H1 (cell line): ENCODE data around the gene TIMELESS. TPM values are rescaled to one million over a fixed set of nuclear protein-coding genes. Genes with fewer than 3 reads are reported as not detected.

Source experiments
- CTCF ChIA-PET: fragments of 300-600 bp; sonication (Branson Sonifier 250); formaldehyde crosslinking; loops from one replicate; lab custom pipeline; 2021; ENCODE audit not compliant: partially characterized antibody; lab: Charles Lee
- POLR2A ChIA-PET: fragments of 300-600 bp; sonication (Branson Sonifier 250); formaldehyde crosslinking; loops from one replicate; lab custom pipeline; 2021; ENCODE audit warnings: inconsistent platforms; ENCODE audit not compliant: partially characterized antibody; lab: Charles Lee
- DNase-seq, 2 experiments: peaks; one replicate each; pipeline versions ENCODE4 v3.0.0 to v3.0.0-alpha.2; 2010 to 2022; ENCODE audit warnings: low spot score in 2 of 2, low read depth in 1 of 2, mixed read lengths in 1 of 2
- FAIRE-seq: peaks from 2 replicates; lab custom pipeline; 2011; peaks lifted over from hg19 to GRCh38; lab: Jason Lieb, UNC
- H2AFZ ChIP-seq: 2 replicates; pipeline ENCODE4 v1.8.1; 2012; ENCODE audit warnings: low read length, inconsistent platforms
- H2AK5ac ChIP-seq: 2 replicates; pipeline ENCODE4 v1.6.1; 2013; ENCODE audit warnings: low read depth, low read length
- H2BK120ac ChIP-seq: replicated peaks from 2 replicates; pipeline ENCODE3; 2013; ENCODE audit warnings: low read depth, low read length, inconsistent platforms
- H2BK12ac ChIP-seq: 2 replicates; pipeline ENCODE4 v1.6.1; 2013; ENCODE audit warnings: low read depth, low read length
- H2BK15ac ChIP-seq: 2 replicates; pipeline ENCODE4 v1.6.1; 2013; ENCODE audit warnings: low read length
- H2BK20ac ChIP-seq: 2 replicates; pipeline ENCODE4 v1.6.1; 2013; ENCODE audit warnings: low read length
- H2BK5ac ChIP-seq: 2 replicates; pipeline ENCODE4 v1.6.1; 2013; ENCODE audit warnings: low read depth, low read length
- H3K14ac ChIP-seq: 2 replicates; pipeline ENCODE4 v1.6.1; 2013; ENCODE audit warnings: inconsistent platforms; ENCODE audit not compliant: insufficient read length
- H3K18ac ChIP-seq: 2 replicates; pipeline ENCODE4 v1.6.1; 2013; ENCODE audit warnings: low read length; ENCODE audit errors: extremely low read depth
- H3K23ac ChIP-seq: 2 replicates; pipeline ENCODE4 v1.6.1; 2013; ENCODE audit warnings: inconsistent platforms; ENCODE audit not compliant: insufficient read length
- H3K23me2 ChIP-seq: 2 replicates; pipeline ENCODE4 v1.6.1; 2013; ENCODE audit warnings: low read depth, low read length
- H3K27ac ChIP-seq: 2 replicates; pipeline ENCODE4 v1.6.1; 2011; ENCODE audit warnings: low read depth, low read length, inconsistent platforms
- H3K27me3 ChIP-seq, 4 experiments: replicated peaks in 1 of 4; 1 replicate in 1 of 4; 2 replicates in 3 of 4; pipeline versions ENCODE4 v1.6.1 to v1.8.1; 2011 to 2013; ENCODE audit warnings: low read length in 3 of 4, mild to moderate bottlenecking in 3 of 4, inconsistent platforms in 2 of 4, mixed read lengths in 2 of 4, moderate library complexity in 1 of 4; ENCODE audit not compliant: control insufficient read depth in 3 of 4, insufficient read depth in 3 of 4; ENCODE audit errors: extremely low read depth in 1 of 4
- H3K36me3 ChIP-seq, 4 experiments: 2 replicates each; pipeline versions ENCODE4 v1.6.1 to v1.8.1; 2011 to 2013; ENCODE audit warnings: mild to moderate bottlenecking in 4 of 4, low read length in 3 of 4, moderate library complexity in 2 of 4, control low read depth in 1 of 4, inconsistent platforms in 1 of 4; ENCODE audit not compliant: insufficient read depth in 4 of 4, control insufficient read depth in 2 of 4
- H3K4ac ChIP-seq: replicated peaks from 2 replicates; pipeline ENCODE3; 2013; ENCODE audit warnings: low read length, low read depth, mixed read lengths, inconsistent platforms; ENCODE audit not compliant: insufficient read length
- H3K4me1 ChIP-seq, 4 experiments: replicated peaks in 1 of 4; 1 replicate in 1 of 4; 2 replicates in 3 of 4; pipeline versions ENCODE4 v1.6.1 to v1.8.1; 2011 to 2013; ENCODE audit warnings: low read length in 3 of 4, inconsistent platforms in 2 of 4, mixed read lengths in 1 of 4; ENCODE audit not compliant: insufficient read depth in 4 of 4, control insufficient read depth in 3 of 4
- H3K4me2 ChIP-seq, 2 experiments: 2 replicates each; pipeline versions ENCODE4 v1.6.1 to v1.8.1; 2011 to 2013; ENCODE audit warnings: low read depth in 2 of 2, low read length in 2 of 2, control low read depth in 1 of 2, inconsistent platforms in 1 of 2, mild to moderate bottlenecking in 1 of 2; ENCODE audit not compliant: insufficient read depth in 1 of 2
- H3K4me3 ChIP-seq, 4 experiments: fragments of 200-600, 300-600 bp in 1 of 4; sonication (generic), shearing (Covaris generic), sonication (Bioruptor Twin) in 1 of 4; 2 replicates each; pipeline versions ENCODE4 v1.5.1 to v1.8.1; 2011 to 2016; ENCODE audit warnings: low read length in 4 of 4, low read depth in 3 of 4, control low read depth in 2 of 4, inconsistent platforms in 2 of 4, mild to moderate bottlenecking in 2 of 4, mixed read lengths in 1 of 4, moderate library complexity in 1 of 4; ENCODE audit not compliant: insufficient read depth in 2 of 4; ENCODE audit errors: extremely low read depth in 1 of 4
- H3K56ac ChIP-seq: replicated peaks from 2 replicates; pipeline ENCODE3; 2013; ENCODE audit warnings: low read depth, mild to moderate bottlenecking, mixed read lengths, low read length, inconsistent platforms; ENCODE audit not compliant: insufficient read length
- H3K79me1 ChIP-seq: 2 replicates; pipeline ENCODE4 v1.6.1; 2013; ENCODE audit warnings: low read depth, low read length, control low read depth
- H3K79me2 ChIP-seq, 2 experiments: 2 replicates each; pipeline versions ENCODE4 v1.6.1 to v1.8.1; 2012 to 2013; ENCODE audit warnings: low read length in 2 of 2, mild to moderate bottlenecking in 2 of 2, inconsistent platforms in 1 of 2; ENCODE audit not compliant: insufficient read depth in 2 of 2, control insufficient read depth in 1 of 2
- H3K9ac ChIP-seq, 4 experiments: replicated peaks in 1 of 4; 1 replicate in 1 of 4; 2 replicates in 3 of 4; pipeline versions ENCODE4 v1.6.1 to v1.8.1; 2011 to 2013; ENCODE audit warnings: low read depth in 3 of 4, low read length in 3 of 4, control low read depth in 2 of 4, mild to moderate bottlenecking in 2 of 4, moderate library complexity in 2 of 4, inconsistent platforms in 1 of 4; ENCODE audit errors: extremely low read depth in 1 of 4
- H3K9me3 ChIP-seq, 2 experiments: 2 replicates each; pipeline versions ENCODE4 v1.6.1 to v1.8.1; 2012 to 2013; ENCODE audit warnings: mild to moderate bottlenecking in 2 of 2, moderate library complexity in 2 of 2, control low read depth in 1 of 2, inconsistent platforms in 1 of 2, low read depth in 1 of 2, low read length in 1 of 2, mixed read lengths in 1 of 2; ENCODE audit not compliant: insufficient read depth in 2 of 2
- H4K20me1 ChIP-seq, 2 experiments: replicated peaks in 1 of 2; 2 replicates each; pipeline versions ENCODE3 to v1.8.1; 2011 to 2013; ENCODE audit warnings: inconsistent platforms in 2 of 2, low read length in 2 of 2, mild to moderate bottlenecking in 1 of 2; ENCODE audit not compliant: insufficient read depth in 2 of 2, control insufficient read depth in 1 of 2
- H4K5ac ChIP-seq: 2 replicates; pipeline ENCODE4 v1.6.1; 2013; ENCODE audit warnings: low read length, low read depth, mixed read lengths, inconsistent platforms; ENCODE audit not compliant: insufficient read length
- H4K8ac ChIP-seq: 2 replicates; pipeline ENCODE4 v1.8.0; 2013; ENCODE audit warnings: mild to moderate bottlenecking, moderate library complexity, low read length, inconsistent platforms; ENCODE audit not compliant: insufficient read depth; ENCODE audit errors: extremely low read depth
- H4K91ac ChIP-seq: replicated peaks from 2 replicates; pipeline ENCODE3; 2013; ENCODE audit warnings: low read length, mixed read lengths, inconsistent platforms; ENCODE audit not compliant: insufficient read length
- ATF3 ChIP-seq: IDR thresholded peaks from 2 replicates; pipeline ENCODE4 v1.6.1; 2011; ENCODE audit warnings: low read depth, mild to moderate bottlenecking, low read length; ENCODE audit not compliant: insufficient read depth
- CBX8 ChIP-seq: fragments of 300-800, 300-1000 bp; sonication (generic); IDR thresholded peaks from 2 replicates; pipeline ENCODE4 v1.7.1; 2016; ENCODE audit warnings: low read depth, low read length, borderline replicate concordance
- KDM4A ChIP-seq: IDR thresholded peaks from one replicate; pipeline ENCODE4 v1.7.1; 2012; ENCODE audit warnings: low read depth, mild to moderate bottlenecking, moderate library complexity, low read length, inconsistent platforms; ENCODE audit not compliant: severe bottlenecking
- KDM5A ChIP-seq: fragments of 200-600 bp; IDR thresholded peaks from 2 replicates; pipeline ENCODE4 v1.7.1; 2012; ENCODE audit warnings: mild to moderate bottlenecking, low read length, inconsistent platforms, mixed read lengths
- PHF8 ChIP-seq: fragments of 200-600 bp; sonication (generic); conservative IDR thresholded peaks from 2 replicates; pipeline ENCODE4 v1.7.1; 2012; ENCODE audit warnings: low read depth, mild to moderate bottlenecking, inconsistent platforms, low read length, moderate library complexity
- RNF2 ChIP-seq: fragments of 200-900, 300-1000 bp; sonication (generic); IDR thresholded peaks from 2 replicates; pipeline ENCODE4 v1.7.1; 2016; ENCODE audit warnings: borderline replicate concordance, low read depth, mild to moderate bottlenecking, antibody characterized with exemption, low read length; ENCODE audit not compliant: poor library complexity, severe bottlenecking; ENCODE audit errors: missing control alignments
- SAP30 ChIP-seq: fragments of 300-600 bp; sonication (generic); IDR thresholded peaks from 2 replicates; pipeline ENCODE4 v1.7.1; 2012; ENCODE audit warnings: low read length, moderate library complexity, mild to moderate bottlenecking, inconsistent platforms; ENCODE audit not compliant: insufficient read depth, insufficient replicate concordance
- SIRT6 ChIP-seq: IDR thresholded peaks from one replicate; pipeline ENCODE4 v1.7.1; 2012; ENCODE audit warnings: low read length, inconsistent platforms
- SP2 ChIP-seq: IDR thresholded peaks from 2 replicates; pipeline ENCODE4 v1.6.1; 2012; ENCODE audit warnings: mild to moderate bottlenecking, low read length, inconsistent platforms
- TAF7 ChIP-seq: optimal IDR thresholded peaks from 2 replicates; pipeline ENCODE3; 2011; ENCODE audit warnings: low read depth, mild to moderate bottlenecking, inconsistent platforms, low read length, moderate library complexity, borderline replicate concordance
- TEAD4 ChIP-seq: IDR thresholded peaks from 2 replicates; pipeline ENCODE4 v1.6.1; 2012; ENCODE audit warnings: low read depth, low read length, inconsistent platforms, mixed read lengths
- WGBS, 2 experiments: shearing (Covaris generic) in 1 of 2; methylation state at CpG; one replicate each; pipeline versions ENCODE4 v1.1.6 to v1.1.7; 2013 to 2015; ENCODE audit warnings: low lambda C conversion rate in 2 of 2, mixed read lengths in 2 of 2, inconsistent platforms in 1 of 2, low coverage in 1 of 2, missing lambda C conversion rate in 1 of 2; ENCODE audit not compliant: insufficient replicate concordance in 2 of 2, insufficient coverage in 1 of 2, insufficient read length in 1 of 2; ENCODE audit errors: extremely low coverage in 1 of 2, missing lambda C conversion rate in 1 of 2; 5-methylcytosine and 5-hydroxymethylcytosine counted together
- polyA plus RNA-seq, 7 experiments: library from polyadenylated mRNA; depleted of rRNA in 3 of 7; stranded (reverse) in 5 of 7; unstranded in 2 of 7; fragments of >200 nt in 5 of 7; fragments of 200-250 nt in 2 of 7; gene quantifications; 1 replicate in 5 of 7; 2 replicates in 1 of 7; 4 replicates in 1 of 7; pipeline versions ENCODE4 v1.2.1 to v1.2.3, GENCODE V29; 2011 to 2013; ENCODE audit warnings: missing spikeins in 2 of 7, mixed read lengths in 2 of 7
- total RNA-seq: library from RNA; stranded (reverse); fragmentation: NEBNext Ultra II Directional; extraction: Animal tissue kit (Norgen Biotek cat#: 25700); gene quantifications from 2 replicates; pipeline ENCODE4 v1.2.1, GENCODE V29; 2021

Gene TIMELESS
- total and polyA plus RNA-seq, 2 of the 8 experiments (the other 6 are each of a cell fraction or from before 2014, with no cell fraction given): 17.1 to 86.7 TPM

- Histone ChIP-seq H3K36me3 (no peaks in the 10 kb centered on the region; a peak in 1 of 8 replicates), H2BK5ac (no peak overlapping the region), H3K23me2 (no peaks in the 10 kb centered on the region; the same call in 1 of the 2 replicates), H3K4me1 (peaks cover 3 to 6% (median 5%) of the 10 kb centered on the region in 4 experiments; a peak in 5 of 7 replicates), H3K4me3 (no peak overlapping the region), H3K79me2 (peaks cover 0 to 11% of the 10 kb centered on the region in 2 experiments; a peak in 3 of 4 replicates), H3K14ac (no peak overlapping the region), H3K9ac (no peak overlapping the region), H2AFZ (peak overlapping the region; percentile 98; the same call in 1 of the 2 replicates), H3K79me1 (no peaks in the 10 kb centered on the region), H4K20me1 (no peaks in the 10 kb centered on the region), H2BK12ac (no peak overlapping the region), H3K18ac (no peak overlapping the region), H2BK120ac (no peak overlapping the region), H3K4me2 (peak overlapping the region in 1 of 2 experiments; percentile 88; a peak in 1 of 4 replicates), H4K91ac (no peak overlapping the region), H2BK20ac (no peak overlapping the region), H4K8ac (no peak overlapping the region), H3K9me3 (no peaks in the 10 kb centered on the region), H2AK5ac (0 out of 2 replicates have a peak overlapping the region, but pooled peaks have one; percentile 49), H3K56ac (no peak overlapping the region), H2BK15ac (no peak overlapping the region), H3K23ac (no peak overlapping the region), H3K27me3 (no peaks in the 10 kb centered on the region), H4K5ac (no peak overlapping the region), H3K4ac (no peak overlapping the region), H3K27ac (no peak overlapping the region)
- FAIRE-seq (no peak), DNase-seq (no peak)
- CTCF ChIA-PET: interaction anchor here (0.8 to 12.4 kb wide), 4 partner anchors 10 to 19 kb away, joined by 3 to 124 read pairs (median 4); partner anchors contain the start of gene SPRYD4
- no peak for TF ChIP-seq TAF7
- no peak for TF ChIP-seq SIRT6
- no peak for TF ChIP-seq SAP30
- no peak for TF ChIP-seq SP2
- no peak for TF ChIP-seq TEAD4
- no peak for TF ChIP-seq ATF3
- TF ChIP-seq KDM4A: no peak
- TF ChIP-seq RNF2: no peak
- no peak for TF ChIP-seq KDM5A
- TF ChIP-seq CBX8: no peak
- TF ChIP-seq PHF8: no peak
- POLR2A ChIA-PET: interaction anchor here (1.2 to 7.3 kb wide), 7 partner anchors 10 to 237 kb away, joined by 3 to 74 read pairs (median 4); partner anchors contain the start of genes CNPY2 and PTGES3
- WGBS, 2 experiments: 70% methylated on average over 5 of the region's 5 CpGs; no CpG with 5 or more reads in 1 of the 2 experiments
These were observed 1.9 kb upstream of the TIMELESS start for GRCh38 chr12:56451147-56451546.
